GM12873 (cell line): ENCODE measurements around the gene C2CD3.

Experiments
- CTCF ChIP-seq: IDR thresholded peaks from 2 replicates; pipeline ENCODE4 v1.5.1; 2012; ENCODE audit warnings: low read depth, mild to moderate bottlenecking, moderate library complexity, low read length, control low read depth; ENCODE audit not compliant: insufficient read depth; ENCODE audit errors: missing control alignments

Gene C2CD3

GRCh38 chr11:74170694-74171629, at the start of gene C2CD3, which contains the start of gene PPME1:
Gene C2CD3, minus strand, starts transcription at chr11:74171002. Its CDS starts 210 bp downstream, at chr11:74170792.
Gene PPME1, plus strand, starts transcription at chr11:74171289. Its CDS starts 133 bp downstream, at chr11:74171422.
- TF ChIP-seq CTCF = peak; percentile 20

GRCh38 chr11:74220376-74220775, 49.6 kb upstream of the C2CD3 start:
- no peak for TF ChIP-seq CTCF

- TF ChIP-seq CTCF = no peak
Observed at GRCh38 chr11:74212533-74212932, 41.7 kb upstream of the C2CD3 start.

- no peak for TF ChIP-seq CTCF
Observed at GRCh38 chr11:74208507-74208906, 37.7 kb upstream of the C2CD3 start.

- no peak for TF ChIP-seq CTCF
Observed at GRCh38 chr11:74206746-74207145, 35.9 kb upstream of the C2CD3 start.

GRCh38 chr11:74205181-74205580, 34.4 kb upstream of the C2CD3 start:
- TF ChIP-seq CTCF = no peak

GRCh38 chr11:74204701-74205100, 33.9 kb upstream of the C2CD3 start:
- no peak for TF ChIP-seq CTCF
